ENCODE results near the gene GDF9.
A peak's percentile ranks its signal among the peaks of the same experiment; 100 is the strongest.

GDF9 gene

GRCh38 chr5:132866342-132867045 lies at the start of gene GDF9, which contains the start of gene UQCRQ:
TSS of gene GDF9 (minus strand) at chr5:132866469. CDS start at chr5:132864533, 1,936 bp downstream.
TSS of gene UQCRQ (plus strand) at chr5:132866642. CDS start at chr5:132866882, 240 bp downstream.
- no peak for TF ChIP-seq CTCF (IDR thresholded peaks at IDR 0.05; ENCODE audit: extremely low read depth, missing control alignments)
- DNase-seq (ENCODE audit: low spot score): peak; percentile 95

- no peak for TF ChIP-seq CTCF (IDR thresholded peaks at IDR 0.05; ENCODE audit: extremely low read depth, missing control alignments)
- DNase-seq (ENCODE audit: low spot score): no peak
Observed at GRCh38 chr5:132915681-132916080, 49.4 kb upstream of the GDF9 start.

- DNase-seq (ENCODE audit: low spot score): no peak
- TF ChIP-seq CTCF (IDR thresholded peaks at IDR 0.05; ENCODE audit: extremely low read depth, missing control alignments): no peak
Observed at GRCh38 chr5:132909702-132910101, 43.4 kb upstream of the GDF9 start.

- TF ChIP-seq CTCF (IDR thresholded peaks at IDR 0.05; ENCODE audit: extremely low read depth, missing control alignments): no peak
- no peak for DNase-seq (ENCODE audit: low spot score)
Observed at GRCh38 chr5:132907161-132907560, 40.9 kb upstream of the GDF9 start.

GRCh38 chr5:132905938-132906337 lies 39.7 kb upstream of the GDF9 start:
- no peak for DNase-seq (ENCODE audit: low spot score)
- no peak for TF ChIP-seq CTCF (IDR thresholded peaks at IDR 0.05; ENCODE audit: extremely low read depth, missing control alignments)

GRCh38 chr5:132901730-132902129 lies 35.5 kb upstream of the GDF9 start:
- DNase-seq (ENCODE audit: low spot score): no peak
- TF ChIP-seq CTCF (IDR thresholded peaks at IDR 0.05; ENCODE audit: extremely low read depth, missing control alignments): no peak

- TF ChIP-seq CTCF (IDR thresholded peaks at IDR 0.05; ENCODE audit: extremely low read depth, missing control alignments): no peak
- DNase-seq (ENCODE audit: low spot score): no peak
Observed at GRCh38 chr5:132901036-132901435, 34.8 kb upstream of the GDF9 start.

Data from GM20000 (cell line).